GM12873 (cell line): ENCODE data around the gene STPG2.

ENCODE experiments used
- CTCF ChIP-seq: IDR thresholded peaks from 2 replicates; pipeline ENCODE4 v1.5.1; 2012; ENCODE audit warnings: low read depth, mild to moderate bottlenecking, moderate library complexity, low read length, control low read depth; ENCODE audit not compliant: insufficient read depth; ENCODE audit errors: missing control alignments

STPG2 gene

GRCh38 chr4:97867557-97868091 is 275.7 kb downstream of the STPG2 start:
- no peak for TF ChIP-seq CTCF

- TF ChIP-seq CTCF, result no peak
Observed at GRCh38 chr4:97866821-97867556, 276.3 kb downstream of the STPG2 start.

- no peak for TF ChIP-seq CTCF
Observed at GRCh38 chr4:97851115-97851514, 292.2 kb downstream of the STPG2 start.

- no peak for TF ChIP-seq CTCF
Observed at GRCh38 chr4:97845758-97846157, 297.5 kb downstream of the STPG2 start.

- no peak for TF ChIP-seq CTCF
Observed at GRCh38 chr4:97841512-97841911, 301.8 kb downstream of the STPG2 start.

GRCh38 chr4:97836662-97837061 is 306.6 kb downstream of the STPG2 start:
- no peak for TF ChIP-seq CTCF

- TF ChIP-seq CTCF, result no peak
Observed at GRCh38 chr4:97828646-97829045, 314.6 kb downstream of the STPG2 start.
